ENCODE data around the gene PPP1CC. TPM values are rescaled to one million over a fixed set of nuclear protein-coding genes. Genes with fewer than 3 reads are reported as not detected.
"Not testable (repeated sequence)": the region's sequence is repeated elsewhere in the genome, so short reads cannot be mapped to it uniquely, and the experiment has no call there.

Gene PPP1CC
- 42.8 TPM for total RNA-seq

DNA sequence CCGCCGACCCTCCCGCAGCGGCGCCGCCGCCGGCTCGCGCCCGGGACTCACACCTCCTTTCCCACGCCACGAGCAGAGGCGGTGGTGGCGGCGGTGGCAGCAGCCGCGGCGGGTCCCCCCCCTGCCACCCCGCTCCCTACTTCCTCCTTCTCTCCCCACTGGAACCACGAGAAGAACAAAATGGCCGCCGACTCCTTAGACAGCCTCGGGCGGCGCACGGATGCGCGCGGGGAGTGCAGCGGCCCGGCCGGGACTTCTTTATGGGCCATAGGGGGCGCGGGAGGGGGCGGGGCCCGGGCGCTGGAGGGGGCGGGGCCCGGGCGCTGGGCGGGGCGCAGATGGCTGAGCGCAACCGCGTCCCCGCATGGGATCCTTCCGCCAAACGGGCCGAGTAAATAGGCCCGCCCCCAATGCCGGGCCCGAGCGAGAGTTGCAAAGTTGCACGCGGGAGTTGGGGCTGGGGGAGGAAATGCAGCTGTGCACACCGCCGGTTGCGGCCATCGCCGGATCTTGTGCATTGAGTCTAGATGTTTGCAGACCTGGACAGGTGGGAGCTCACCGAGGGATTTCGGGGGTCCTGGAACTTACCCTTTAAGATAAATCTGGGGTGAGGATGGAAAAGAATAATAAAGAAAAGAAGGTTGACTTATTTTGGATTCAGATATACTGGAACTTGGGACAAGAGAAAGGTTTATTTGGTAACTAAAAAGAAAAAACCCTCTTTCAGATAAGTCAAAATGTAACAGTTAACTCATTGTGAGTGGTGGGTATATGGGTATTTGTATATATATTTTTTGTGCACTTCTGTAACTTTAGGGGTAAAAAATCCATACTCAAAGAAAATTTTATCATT lies at the start of gene PPP1CC:
Gene PPP1CC (minus strand): TSS at position 174 of the 853 bp plus-strand sequence. CDS start 184 bp downstream, outside the sequence.
- DNase-seq (ENCODE audit: low spot score) (peak; percentile 93), ATAC-seq (peak; percentile 94)

DNA sequence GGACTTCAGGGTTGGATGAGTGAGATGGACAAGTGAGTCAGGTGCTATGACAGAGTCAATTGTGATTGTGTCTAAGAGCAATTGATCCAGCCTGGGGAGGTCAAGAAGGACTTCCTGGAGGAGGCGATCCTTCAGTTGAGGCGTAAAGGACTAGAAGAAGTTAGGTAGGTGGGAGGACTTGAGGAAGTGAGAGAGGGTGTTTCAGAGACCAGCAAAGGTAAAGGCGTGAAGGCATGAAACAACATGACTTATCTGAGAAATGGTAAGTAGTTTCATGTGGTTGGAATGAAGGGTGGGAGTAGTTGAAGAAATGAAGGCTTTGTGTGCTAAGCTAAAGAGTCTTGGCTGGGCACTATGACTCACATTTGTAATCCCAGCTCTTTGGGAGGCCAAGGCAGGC lies 48.9 kb upstream of the PPP1CC start:
- DNase-seq (ENCODE audit: low spot score) (no peak), ATAC-seq (no peak)

DNA sequence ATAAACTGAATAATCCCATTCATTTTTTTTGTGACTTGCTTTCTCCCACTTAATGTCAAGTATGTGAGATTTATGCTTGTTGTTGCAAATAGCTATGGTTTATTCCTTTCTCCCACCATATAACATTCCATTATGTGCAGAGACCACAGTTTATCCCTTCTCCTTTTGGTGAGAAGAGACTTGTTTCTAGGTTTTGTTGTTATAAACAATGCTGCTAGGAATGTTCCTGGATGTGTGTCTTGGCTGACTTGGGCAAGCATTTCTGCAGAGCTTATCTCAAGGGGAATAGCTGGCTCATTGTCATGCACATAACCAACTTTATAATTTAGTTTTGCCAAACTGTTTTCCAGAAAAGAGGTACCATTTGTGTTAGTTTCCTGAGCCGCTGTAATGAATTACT lies 47.6 kb upstream of the PPP1CC start:
- no peak for DNase-seq (ENCODE audit: low spot score)
- no peak for ATAC-seq

DNA sequence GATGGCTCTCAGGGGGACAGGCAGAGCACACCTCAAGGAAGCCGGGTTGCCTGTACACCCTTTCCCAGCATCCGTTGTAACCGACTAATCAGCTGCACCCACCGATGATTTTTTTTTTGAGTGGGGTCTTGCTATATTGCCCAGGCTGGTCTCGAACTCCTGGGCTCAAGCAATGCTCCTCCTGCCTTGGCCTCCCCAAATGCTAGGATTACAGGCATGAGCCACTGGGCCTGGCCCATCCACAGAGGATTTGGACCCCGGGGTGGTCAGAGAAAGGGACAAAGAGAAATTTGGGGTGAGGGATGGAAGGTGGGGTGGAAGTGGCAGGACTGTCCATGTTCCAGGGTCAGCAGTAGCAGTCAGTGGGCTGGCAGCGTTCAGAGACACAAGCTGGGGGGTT lies 43.3 kb upstream of the PPP1CC start:
- no peak for DNase-seq (ENCODE audit: low spot score)
- no peak for ATAC-seq

DNA sequence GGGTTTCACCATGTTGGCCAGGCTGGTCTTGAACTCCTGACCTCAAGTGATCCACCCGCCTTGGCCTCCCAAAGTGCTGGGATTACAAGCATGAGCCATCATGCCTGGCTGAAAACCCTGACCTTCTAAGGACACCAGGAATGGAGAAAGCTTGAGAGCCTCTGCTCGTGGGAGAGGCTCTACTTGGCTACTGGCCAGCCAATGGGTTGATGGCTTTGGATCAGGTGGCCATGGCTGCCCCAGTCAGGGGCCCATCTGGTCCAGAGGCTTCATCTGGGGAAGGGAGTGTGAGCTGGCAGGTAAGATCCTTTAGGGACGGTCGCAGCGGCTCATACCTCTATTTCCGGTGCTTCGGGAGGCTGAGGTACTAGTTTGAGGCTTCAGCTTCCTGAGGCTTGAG lies 42.5 kb upstream of the PPP1CC start:
- no peak for DNase-seq (ENCODE audit: low spot score)
- no peak for ATAC-seq

DNA sequence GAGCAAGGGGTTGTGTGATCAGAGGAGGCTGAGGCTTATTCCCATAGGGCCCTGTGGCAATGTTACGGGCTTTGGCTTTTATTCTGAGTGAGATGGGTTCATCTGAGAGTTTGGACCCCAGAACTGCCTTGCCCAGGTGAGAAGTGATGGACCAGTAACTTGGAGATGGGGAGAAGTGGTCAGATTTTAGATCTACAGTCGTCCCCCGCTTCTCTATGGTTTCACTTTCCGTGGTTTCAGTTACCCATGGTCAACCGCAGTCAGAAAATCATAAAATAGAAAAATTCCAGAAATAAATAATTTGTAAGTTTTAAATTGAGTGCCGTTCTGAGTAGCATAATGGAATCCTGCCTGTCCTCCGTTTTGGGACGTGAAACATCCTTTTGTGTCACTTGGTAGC lies 40.2 kb upstream of the PPP1CC start:
- no peak for DNase-seq (ENCODE audit: low spot score)
- ATAC-seq = no peak

DNA sequence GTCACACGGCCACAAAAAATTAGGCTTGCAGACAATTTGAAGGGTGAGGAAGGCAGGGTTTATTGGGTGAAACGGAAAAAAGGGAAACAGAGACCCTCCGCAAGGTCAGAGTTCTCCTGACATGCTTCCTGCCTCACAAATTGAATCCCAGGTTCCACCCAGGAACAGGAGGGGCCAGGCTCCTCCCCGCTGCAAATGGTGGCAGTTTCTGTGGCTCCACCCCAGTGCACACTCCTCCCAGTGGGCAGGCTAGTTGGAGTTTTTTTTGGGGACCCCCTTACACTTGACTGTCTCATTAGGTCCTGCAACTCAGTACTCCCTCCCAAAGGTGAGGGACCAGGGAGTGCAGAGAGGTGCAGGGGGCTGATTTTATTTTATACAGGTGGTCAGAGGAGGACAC lies 39.4 kb upstream of the PPP1CC start:
- no peak for DNase-seq (ENCODE audit: low spot score)
- no peak for ATAC-seq

DNA sequence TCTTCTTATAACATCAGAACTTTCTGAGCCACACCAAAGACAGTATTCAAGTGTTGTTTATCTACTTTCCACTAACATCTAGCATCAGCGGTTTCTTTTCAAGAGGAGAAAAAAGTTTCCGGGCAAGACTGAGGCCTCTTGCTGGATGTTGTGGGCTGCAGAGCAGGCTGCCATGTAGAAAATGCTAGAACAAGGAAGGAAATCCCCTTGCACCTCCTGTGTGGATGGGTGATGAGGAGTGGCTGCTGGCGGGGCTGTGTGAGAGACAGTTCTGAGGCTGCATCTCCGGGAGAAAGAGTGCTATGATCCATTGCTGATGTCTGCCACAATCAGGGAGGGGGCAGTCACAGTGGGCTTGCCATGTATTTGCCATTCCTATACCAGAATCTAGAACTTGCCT lies 37.8 kb upstream of the PPP1CC start:
- no peak for DNase-seq (ENCODE audit: low spot score)
- no peak for ATAC-seq

DNA sequence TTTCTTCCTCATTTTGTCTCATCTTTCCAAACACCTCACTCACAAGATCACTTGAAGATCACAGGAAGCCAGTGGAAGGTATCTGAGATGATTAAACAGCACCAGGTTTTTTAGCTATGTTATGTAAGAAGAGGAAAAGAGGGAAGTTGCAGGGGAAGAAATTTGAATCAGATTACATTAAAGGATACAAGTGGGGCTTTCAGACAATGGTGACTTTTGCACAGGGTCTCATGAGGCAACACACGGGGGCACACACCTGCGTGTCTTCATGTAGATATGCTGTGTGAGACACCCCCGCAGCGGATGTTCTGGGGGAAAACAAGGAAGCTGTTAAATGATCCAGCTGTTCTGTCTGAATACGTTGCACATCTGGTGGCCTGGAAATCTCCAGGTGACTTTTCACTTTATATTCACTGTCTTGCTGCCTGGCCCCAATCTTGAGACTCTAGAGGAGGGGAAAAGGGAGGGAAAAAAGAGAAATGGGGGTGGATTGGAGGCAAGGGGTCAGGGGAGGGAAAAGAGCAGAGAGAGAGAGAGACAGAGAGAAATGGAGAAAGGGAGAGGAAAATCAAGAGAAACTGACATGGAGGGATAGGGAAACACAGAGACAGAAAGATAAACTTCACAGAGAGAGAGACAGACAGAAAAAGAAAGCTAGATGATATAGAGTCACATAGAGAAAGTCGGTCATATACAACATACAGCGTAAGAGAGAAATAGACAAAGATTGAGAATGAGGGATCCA lies 36.3 kb upstream of the PPP1CC start:
- ATAC-seq (no peak), DNase-seq (ENCODE audit: low spot score) (no peak)

DNA sequence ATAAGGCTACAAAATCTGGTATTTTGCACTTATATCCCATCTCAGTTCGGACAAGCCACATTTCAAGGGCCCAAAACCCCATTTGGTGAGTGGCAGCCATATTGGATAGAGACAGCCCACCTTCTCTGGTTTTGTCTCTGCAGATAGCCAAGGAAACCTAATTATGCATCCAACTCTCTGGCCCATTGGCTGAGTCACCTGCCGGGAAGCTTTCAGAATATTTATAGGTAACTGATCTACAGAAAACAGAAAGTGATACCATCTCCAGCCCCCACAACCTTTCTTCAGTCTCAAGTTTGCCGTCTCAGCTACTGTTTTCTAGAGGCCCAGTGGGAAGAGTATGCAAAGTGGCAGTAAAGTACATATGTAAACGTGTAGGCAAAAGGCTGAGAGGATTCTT lies 33.7 kb upstream of the PPP1CC start:
- ATAC-seq (no peak), DNase-seq (ENCODE audit: low spot score) (no peak)

DNA sequence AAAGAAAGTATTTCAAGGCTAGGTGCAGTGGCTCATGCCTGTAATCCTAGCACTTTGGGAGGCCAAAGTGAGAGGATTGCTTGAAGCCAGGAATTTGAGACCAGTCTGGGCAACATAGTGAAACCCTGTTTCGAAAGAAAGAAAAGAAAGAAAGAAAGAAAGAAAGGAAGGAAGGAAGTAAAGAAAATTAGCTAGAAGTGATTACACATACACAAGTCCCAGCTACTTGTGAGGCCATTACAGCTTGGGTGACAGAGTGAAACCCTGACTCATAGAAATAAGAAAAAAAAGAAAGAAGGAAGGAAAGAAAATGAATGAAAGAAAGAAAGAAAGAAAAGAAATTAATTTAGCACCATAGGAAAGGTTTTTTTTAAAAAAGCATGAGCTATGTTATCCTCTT lies 33.3 kb upstream of the PPP1CC start:
- no peak for DNase-seq (ENCODE audit: low spot score)
- no peak for ATAC-seq

DNA sequence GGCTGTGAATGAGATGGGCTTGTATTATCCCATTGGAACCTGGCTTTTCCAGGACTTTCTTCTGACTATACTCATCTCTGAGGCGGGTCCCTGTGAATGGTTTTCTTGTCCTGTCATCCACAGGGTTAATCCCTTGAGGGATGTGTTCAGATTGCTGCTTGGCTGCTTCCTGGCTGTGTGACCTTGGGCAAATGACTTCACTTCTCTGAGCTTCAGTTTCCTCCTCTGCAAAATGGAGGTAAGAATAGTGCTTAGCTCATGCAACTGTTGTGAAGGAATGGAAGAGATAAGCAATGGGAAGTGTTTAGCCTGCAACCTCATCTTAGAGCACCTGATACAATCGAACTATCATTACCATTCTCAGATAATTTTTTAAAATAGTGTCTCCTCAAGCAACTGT lies 32.1 kb upstream of the PPP1CC start:
- DNase-seq (ENCODE audit: low spot score) = no peak
- no peak for ATAC-seq

DNA sequence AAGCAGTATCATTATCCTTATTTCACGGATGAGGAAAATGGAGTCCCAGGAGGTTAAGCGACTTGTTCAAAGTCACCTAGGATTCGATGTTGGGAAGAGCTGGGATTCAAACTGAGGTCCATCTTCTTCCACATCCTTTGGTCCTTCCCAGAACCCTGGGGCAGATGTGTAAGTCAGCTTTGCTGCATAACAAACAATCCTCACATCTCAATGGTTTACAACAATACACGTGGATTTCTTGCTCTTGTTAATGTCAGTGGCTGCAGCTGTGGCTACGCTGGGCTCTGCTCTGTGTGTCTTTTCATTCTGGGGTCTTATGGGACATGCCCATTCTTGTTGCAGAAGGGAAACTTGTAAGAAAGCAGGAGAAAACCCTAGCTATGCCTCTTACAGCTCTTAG lies 26.3 kb upstream of the PPP1CC start:
- ATAC-seq (no peak), DNase-seq (ENCODE audit: low spot score) (no peak)

DNA sequence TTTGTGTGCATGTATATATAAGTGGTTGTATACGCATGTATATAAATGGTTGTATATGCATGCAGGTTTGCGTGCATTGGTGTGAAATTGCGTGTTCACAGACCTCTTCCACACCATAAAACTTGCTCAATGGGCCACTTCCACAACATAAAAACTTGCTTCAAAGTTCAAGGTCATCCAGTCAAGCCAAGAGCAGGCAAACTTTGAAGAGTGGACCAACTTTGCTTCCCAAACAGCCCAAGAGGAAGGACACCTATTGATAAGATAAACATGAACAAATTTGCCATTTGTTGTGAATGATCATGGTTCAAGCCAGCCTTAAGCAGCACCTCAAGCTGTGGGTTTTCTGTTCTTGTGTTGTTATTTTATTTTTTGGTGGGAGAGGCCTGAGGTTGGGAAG lies 25.2 kb upstream of the PPP1CC start:
- ATAC-seq (no peak), DNase-seq (ENCODE audit: low spot score) (no peak)

DNA sequence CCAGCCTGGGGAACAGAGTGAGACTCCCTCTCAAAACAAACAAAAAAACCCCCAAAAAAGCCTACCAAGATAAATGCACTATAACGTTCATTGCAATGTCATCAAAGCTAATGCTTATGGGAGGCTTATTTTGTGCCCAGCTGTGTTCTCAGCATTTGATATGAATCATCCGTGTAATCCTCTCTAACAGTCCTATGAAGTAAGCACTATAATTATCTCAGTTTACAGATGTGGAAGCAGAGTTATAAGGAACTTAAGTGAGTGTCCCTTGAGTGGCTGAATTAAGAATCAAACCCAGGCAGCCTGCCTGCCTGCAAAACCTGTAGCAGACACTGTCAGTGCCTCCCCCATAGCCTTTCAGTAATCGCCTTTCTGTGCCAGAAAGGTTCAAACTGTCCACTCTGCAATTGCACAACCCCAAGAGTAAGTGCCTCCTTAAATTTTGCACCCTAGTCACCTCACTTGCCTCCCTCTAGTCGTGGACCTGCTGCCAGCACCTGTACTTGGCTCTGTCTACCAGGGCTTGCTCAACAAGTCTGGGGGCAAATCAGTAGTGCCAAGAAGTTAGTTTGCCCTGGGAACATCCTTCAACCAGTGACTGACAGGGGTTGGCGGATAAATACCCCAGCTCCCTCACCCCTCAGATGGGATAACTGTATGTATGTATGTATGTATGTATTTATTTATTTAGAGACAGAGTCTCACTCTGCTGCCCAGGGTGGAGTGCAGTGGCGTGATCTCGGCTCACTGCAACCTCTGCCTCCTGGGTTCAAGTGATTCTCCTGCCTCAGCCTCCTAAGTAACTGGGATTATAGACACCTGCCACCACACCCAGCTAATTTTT lies 23.8 kb upstream of the PPP1CC start:
- ATAC-seq (peak; percentile 76), DNase-seq (ENCODE audit: low spot score) (peak; percentile 46)

DNA sequence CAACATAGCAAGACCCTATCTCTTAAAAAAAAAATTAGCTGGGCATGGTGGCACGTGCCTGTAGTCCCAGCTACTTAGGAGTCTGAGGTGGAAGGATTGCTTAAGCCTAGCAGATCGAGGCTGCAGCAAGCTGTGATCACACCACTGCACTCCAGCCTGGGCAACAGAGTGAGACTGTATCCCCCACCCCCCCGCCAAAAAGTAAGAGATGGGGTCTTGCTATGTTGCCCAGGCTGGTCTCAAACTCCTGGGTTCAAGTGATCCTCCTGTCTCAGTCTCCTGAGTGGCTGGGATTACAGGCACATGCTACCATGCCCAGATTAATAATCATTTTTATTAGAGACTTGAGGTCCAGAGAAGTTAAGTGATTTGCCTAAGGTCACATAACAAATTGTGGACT lies 22.9 kb upstream of the PPP1CC start:
- not testable (repeated sequence) for ATAC-seq; DNase-seq (ENCODE audit: low spot score)

DNA sequence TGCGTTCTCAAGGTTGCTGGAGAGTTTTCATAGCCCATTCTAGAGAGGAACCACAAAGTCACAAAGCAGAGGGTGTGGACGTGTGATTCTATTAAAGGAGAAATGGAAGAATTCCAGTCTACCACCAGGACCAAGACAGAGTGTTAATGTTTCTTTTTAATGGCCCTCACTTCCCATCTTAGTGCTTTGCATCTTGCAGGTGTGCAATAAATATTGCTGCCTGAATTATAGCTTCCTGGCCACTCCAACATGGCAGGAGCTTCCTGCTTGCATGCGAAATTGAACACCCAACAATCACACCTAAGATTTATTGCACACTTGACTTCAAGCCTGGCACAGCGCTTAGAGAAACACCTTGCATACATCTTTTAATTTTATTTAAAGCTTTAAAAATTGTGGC lies 22.4 kb upstream of the PPP1CC start:
- DNase-seq (ENCODE audit: low spot score) = no peak
- ATAC-seq = no peak

DNA sequence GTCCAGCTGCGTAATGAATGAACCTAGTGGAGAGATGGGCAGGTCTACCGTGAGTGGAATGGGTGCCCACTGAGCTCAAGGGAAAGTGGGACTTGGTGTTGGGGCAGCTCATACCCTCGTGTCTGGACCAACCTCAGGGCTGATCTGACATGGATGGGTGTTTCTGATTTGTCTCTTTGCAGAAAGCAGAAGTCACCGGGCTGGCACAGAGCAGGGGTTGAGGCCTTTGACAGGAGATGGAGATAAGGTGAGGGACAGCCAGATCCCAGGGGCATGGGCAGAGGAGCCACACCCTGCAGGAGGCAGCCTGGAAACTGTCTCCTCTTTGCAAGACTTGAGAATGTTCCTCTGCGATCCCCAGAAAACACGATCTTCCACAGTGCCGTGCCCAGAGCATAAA lies 20.9 kb upstream of the PPP1CC start:
- no peak for ATAC-seq
- DNase-seq (ENCODE audit: low spot score) = no peak

DNA sequence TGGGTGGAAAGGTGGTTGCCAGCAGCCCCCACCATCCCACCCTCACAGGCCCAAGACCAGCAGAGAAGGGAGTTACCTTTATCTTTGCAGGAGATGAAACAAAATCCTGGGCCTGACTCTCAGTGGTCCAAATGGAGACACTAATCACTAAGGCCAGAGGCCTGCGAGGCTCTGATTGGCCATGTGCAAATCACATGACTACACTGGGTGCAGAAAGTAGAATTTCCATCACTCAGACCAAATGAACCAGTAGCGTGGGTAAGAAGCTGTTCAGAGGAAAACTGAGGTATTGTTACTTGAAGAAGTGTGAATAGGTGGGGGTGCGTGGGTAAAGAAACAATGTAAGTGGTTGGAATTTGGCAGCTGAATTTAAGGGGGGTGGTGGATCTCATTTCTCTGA lies 20.2 kb upstream of the PPP1CC start:
- DNase-seq (ENCODE audit: low spot score) = no peak
- ATAC-seq = no peak

DNA sequence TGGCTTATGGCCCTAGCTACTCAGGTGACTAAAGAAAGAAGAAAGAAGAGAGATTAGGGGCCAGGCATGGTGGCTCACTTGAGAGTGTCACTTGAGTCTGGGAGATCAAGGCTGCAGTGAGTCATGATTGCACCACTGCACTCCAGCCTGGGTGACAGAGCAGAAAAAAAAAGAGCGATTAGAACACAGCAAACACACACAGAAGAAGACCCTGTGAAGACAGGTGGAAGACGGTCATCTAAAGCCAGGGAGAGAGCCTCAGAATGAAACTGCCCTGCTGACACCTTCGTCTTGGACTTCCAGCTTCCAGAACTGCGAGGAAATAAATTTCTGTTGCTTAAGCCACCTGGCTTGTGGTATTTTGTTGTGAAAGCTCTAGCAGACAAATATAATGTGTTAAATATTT lies 17.5 kb upstream of the PPP1CC start:
- no peak for DNase-seq (ENCODE audit: low spot score)
- ATAC-seq = no peak

DNA sequence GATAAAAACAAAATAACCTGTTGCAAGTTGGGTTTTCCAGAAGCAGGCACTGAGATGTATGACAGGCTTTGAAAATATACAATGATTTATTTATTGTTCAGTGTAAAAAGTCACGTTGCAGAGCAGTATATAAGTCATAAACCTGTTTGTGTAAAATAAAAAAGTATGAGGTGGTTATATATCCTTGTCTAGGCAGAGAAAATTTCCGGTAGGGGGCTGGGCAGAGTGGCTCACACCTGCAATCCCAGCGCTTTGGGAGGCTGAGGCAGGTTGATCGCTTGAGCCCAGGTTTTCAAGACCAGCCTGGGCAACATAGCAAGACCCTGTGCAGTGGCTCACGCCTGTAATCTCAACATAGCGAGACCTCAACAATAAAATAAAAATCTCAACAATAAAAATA lies 16.2 kb upstream of the PPP1CC start:
- ATAC-seq (no peak), DNase-seq (ENCODE audit: low spot score) (no peak)

DNA sequence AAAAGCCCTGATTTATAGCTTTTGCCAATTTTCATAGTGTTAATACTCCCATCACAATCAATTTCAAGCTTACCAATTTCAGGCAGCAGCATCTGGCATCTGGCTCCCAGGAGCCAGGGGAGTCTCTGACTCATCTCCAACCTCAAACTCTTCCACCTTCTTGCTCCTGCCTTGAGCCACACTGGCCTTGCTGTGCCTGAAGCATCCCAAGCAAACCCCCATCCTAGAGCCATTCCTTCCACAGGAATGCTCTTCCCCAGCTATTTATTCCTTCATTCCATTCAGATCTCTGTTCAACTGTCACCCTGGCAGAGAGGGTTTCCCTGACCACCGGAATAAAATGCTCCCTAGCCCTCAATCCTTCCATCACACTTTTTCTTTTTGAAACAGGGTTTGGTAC lies 13.9 kb upstream of the PPP1CC start:
- DNase-seq (ENCODE audit: low spot score) = no peak
- no peak for ATAC-seq

All from left lobe of liver (tissue), 2 donors.